ENCODE data around the gene MAG.

GRCh38 chr19:35362261-35363000 is 70.5 kb downstream of the MAG start:
- TF ChIP-seq, protein P1, sequence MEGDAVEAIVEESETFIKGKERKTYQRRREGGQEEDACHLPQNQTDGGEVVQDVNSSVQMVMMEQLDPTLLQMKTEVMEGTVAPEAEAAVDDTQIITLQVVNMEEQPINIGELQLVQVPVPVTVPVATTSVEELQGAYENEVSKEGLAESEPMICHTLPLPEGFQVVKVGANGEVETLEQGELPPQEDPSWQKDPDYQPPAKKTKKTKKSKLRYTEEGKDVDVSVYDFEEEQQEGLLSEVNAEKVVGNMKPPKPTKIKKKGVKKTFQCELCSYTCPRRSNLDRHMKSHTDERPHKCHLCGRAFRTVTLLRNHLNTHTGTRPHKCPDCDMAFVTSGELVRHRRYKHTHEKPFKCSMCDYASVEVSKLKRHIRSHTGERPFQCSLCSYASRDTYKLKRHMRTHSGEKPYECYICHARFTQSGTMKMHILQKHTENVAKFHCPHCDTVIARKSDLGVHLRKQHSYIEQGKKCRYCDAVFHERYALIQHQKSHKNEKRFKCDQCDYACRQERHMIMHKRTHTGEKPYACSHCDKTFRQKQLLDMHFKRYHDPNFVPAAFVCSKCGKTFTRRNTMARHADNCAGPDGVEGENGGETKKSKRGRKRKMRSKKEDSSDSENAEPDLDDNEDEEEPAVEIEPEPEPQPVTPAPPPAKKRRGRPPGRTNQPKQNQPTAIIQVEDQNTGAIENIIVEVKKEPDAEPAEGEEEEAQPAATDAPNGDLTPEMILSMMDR (IDR thresholded peaks at IDR 0.05), result no peak
- TF ChIP-seq POLR2A (IDR thresholded peaks at IDR 0.05), result no peak
